HG03103 (cell line): Measurements from ENCODE around the gene ZRANB3.
"Not testable (repeated sequence)": the region's sequence is repeated elsewhere in the genome, so short reads cannot be mapped to it uniquely, and the experiment has no call there.

Source experiments
- ATAC-seq: cut with Tn5 transposase; IDR thresholded peaks from one replicate; pipeline ENCODE4 v1.9.1; 2021; ENCODE audit warnings: low read depth; ENCODE audit not compliant: unreplicated experiment

ZRANB3 gene

DNA sequence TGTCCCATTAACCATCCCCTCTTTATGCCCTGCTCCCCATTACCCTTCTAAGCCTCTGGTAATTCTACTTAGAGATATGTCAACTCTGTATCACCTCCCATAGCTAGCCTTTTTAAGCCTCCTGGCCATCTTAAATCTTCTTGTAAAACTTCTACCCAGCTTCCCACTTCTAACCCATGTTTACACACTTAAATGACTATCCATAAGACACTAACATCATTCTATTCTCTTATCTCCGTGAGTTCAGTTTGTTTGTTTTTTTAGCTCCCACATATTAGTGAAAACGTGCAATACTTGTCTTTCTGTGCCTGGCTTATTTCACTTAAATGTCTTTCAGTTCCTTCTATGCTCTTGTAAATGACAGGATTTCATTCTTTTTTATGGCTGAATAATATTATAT is 436.5 kb downstream of the ZRANB3 start:
- no peak for ATAC-seq

GRCh38 chr2:135093670-135094330 is 437.2 kb downstream of the ZRANB3 start:
- ATAC-seq, result no peak

- no peak for ATAC-seq
Measured at GRCh38 chr2:135093193-135093592, 437.8 kb downstream of the ZRANB3 start.

DNA sequence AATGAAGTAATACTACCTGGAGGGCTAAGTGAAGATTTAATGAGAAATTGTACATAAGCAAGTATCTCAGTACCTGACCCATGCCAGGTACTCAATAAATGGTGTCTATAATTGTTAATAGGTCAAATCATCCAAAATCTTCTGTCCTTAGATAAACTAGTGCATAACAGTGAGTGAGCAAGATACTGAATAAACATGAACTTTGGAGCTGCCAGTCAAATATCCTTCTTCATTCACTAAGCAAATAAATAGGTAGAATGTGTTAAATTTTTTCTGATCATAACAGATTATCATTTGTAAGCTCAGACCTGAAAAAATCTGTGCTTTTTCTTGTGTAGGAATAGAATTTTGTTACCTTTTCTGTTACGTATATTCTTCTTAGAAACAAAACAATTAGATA is 439.3 kb downstream of the ZRANB3 start:
- no peak for ATAC-seq

DNA sequence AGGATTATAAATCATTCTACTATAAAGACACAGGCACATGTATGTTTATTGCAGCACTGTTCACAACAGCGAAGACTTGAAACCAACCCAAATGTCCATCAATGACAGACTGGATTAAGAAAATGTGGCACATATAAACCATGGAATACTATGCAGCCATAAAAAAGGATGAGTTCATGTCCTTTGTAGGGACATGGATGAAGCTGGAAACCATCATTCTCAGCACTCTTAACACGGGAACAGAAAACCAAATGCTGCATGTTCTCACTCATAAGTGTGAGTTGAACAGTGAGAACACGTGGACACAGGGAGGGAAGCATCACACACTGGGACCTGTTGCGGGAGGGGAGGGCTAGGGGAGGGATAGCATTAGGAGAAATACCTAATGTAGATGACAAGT is 441.4 kb downstream of the ZRANB3 start:
- ATAC-seq, result not testable (repeated sequence)
